OCI-LY3 (cell line): ENCODE results near the gene JAG2.

Experiments used
- EZH2phosphoT487 ChIP-seq: fragments of 200-600 bp; shearing (Covaris generic); IDR thresholded peaks from 2 replicates; pipeline ENCODE4 v1.6.1; 2018; ENCODE audit warnings: antibody characterized with exemption, mixed run types, low read depth
- TF ChIP-seq, protein P1 (sequence below): fragments of 200-600, 300-600 bp; sonication (generic); IDR thresholded peaks from 2 replicates; pipeline ENCODE4 v1.5.1; 2014; ENCODE audit warnings: antibody characterized with exemption, low read length, low read depth

DNA sequence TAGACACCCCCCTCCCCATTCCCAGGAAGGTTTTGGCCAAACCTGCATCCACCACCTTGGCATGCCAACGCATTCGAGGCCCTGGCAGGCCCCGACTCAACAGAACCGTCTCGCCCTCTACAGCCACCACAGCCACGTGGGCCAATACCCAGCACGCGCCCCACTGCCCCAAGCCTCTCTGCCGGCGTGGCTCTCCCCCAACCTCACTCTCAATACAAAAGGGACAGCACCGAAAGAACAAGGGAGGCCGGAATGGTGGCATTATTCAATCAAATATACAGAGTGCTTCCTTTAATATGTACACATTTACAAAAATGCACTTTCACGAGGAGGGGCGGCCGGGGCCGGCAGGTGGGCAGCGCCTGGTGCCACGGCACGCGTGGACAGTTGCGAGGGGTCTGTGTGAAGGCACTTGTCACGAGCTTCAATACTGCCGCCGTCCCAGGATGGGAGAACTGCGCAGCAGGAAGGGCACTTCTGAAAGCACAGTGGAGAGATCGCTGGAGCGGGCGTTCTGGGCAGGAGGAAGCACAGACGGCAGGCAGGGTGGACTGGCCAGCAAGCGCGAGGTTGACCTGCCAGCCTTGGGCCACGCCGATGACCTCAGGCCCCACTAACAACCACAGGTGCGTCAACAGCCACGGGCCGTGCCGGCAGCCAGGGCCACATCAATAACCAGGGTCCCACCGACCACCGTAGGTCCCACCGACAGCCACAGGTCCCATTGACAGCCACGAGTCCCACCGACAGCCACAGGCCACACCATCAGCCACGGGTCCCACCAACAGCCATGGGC lies 26.9 kb downstream of the JAG2 start:
- TF ChIP-seq, protein P1, sequence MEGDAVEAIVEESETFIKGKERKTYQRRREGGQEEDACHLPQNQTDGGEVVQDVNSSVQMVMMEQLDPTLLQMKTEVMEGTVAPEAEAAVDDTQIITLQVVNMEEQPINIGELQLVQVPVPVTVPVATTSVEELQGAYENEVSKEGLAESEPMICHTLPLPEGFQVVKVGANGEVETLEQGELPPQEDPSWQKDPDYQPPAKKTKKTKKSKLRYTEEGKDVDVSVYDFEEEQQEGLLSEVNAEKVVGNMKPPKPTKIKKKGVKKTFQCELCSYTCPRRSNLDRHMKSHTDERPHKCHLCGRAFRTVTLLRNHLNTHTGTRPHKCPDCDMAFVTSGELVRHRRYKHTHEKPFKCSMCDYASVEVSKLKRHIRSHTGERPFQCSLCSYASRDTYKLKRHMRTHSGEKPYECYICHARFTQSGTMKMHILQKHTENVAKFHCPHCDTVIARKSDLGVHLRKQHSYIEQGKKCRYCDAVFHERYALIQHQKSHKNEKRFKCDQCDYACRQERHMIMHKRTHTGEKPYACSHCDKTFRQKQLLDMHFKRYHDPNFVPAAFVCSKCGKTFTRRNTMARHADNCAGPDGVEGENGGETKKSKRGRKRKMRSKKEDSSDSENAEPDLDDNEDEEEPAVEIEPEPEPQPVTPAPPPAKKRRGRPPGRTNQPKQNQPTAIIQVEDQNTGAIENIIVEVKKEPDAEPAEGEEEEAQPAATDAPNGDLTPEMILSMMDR = no peak
- no peak for TF ChIP-seq EZH2phosphoT487
